Stimulated activated naive CD8-positive, alpha-beta T cell treated with anti-CD3 and anti-CD28 coated beads, Interleukin-15, amount 100 ng/mL, for 72 hours (primary cell): ENCODE data around the gene DSP.
A peak's percentile ranks its signal among the peaks of the same experiment; 100 is the strongest.

Experiments used
- ATAC-seq: fragments of 150-1000 bp; cut with Tn5 transposase; 2 replicates; pipeline ENCODE4 v1.10.0; 2021; ENCODE audit warnings: mild to moderate bottlenecking, moderate library complexity
- DNase-seq, 2 donors: peaks; one replicate each; pipeline ENCODE4 v3.0.0; 2021 to 2022
- H3K27ac Mint-ChIP-seq, 2 donors: one replicate each; pipeline ENCODE4 v1.8.0; 2022; ENCODE audit warnings: mild to moderate bottlenecking in 2 of 2, mixed read lengths in 2 of 2, moderate library complexity in 2 of 2
- H3K27me3 Mint-ChIP-seq: one replicate; pipeline ENCODE4 v1.8.0; 2022; ENCODE audit warnings: mixed read lengths
- H3K4me1 Mint-ChIP-seq: one replicate; pipeline ENCODE4 v1.8.0; 2022; ENCODE audit warnings: mild to moderate bottlenecking, mixed read lengths
- H3K4me3 Mint-ChIP-seq, 2 donors: one replicate each; pipeline ENCODE4 v1.8.0; 2022; ENCODE audit warnings: mild to moderate bottlenecking in 2 of 2, mixed read lengths in 2 of 2, moderate library complexity in 1 of 2
- H3K9me3 Mint-ChIP-seq, 2 donors: one replicate each; pipeline ENCODE4 v1.8.0; 2022; ENCODE audit warnings: mixed read lengths in 2 of 2

Gene DSP

GRCh38 chr6:7523922-7524321, 17.5 kb upstream of the DSP start:
- no peak overlapping the region for H3K27ac Mint-ChIP-seq
- H3K4me3 Mint-ChIP-seq: no peak overlapping the region
- no peaks in the 10 kb centered on the region for H3K4me1 Mint-ChIP-seq
- no peaks in the 10 kb centered on the region for H3K9me3 Mint-ChIP-seq
- H3K27me3 Mint-ChIP-seq: peaks cover 73% of the 10 kb centered on the region
- ATAC-seq (no peak), DNase-seq (no peak)

- no peaks in the 10 kb centered on the region for H3K4me1 Mint-ChIP-seq
- H3K4me3 Mint-ChIP-seq: no peak overlapping the region
- no peaks in the 10 kb centered on the region for H3K9me3 Mint-ChIP-seq
- no peak for ATAC-seq
- no peak overlapping the region for H3K27ac Mint-ChIP-seq
- H3K27me3 Mint-ChIP-seq: peaks cover 69% of the 10 kb centered on the region
- DNase-seq: no peak
These were observed 14.7 kb upstream of the DSP start for GRCh38 chr6:7526755-7527154.

GRCh38 chr6:7528565-7528964, 12.9 kb upstream of the DSP start:
- peaks cover 64% of the 10 kb centered on the region for H3K27me3 Mint-ChIP-seq

GRCh38 chr6:7529141-7529540, 12.3 kb upstream of the DSP start:
- no peak overlapping the region for H3K27ac Mint-ChIP-seq
- no peaks in the 10 kb centered on the region for H3K9me3 Mint-ChIP-seq
- ATAC-seq (no peak), DNase-seq (no peak)
- H3K4me3 Mint-ChIP-seq: no peak overlapping the region
- no peaks in the 10 kb centered on the region for H3K4me1 Mint-ChIP-seq
- H3K27me3 Mint-ChIP-seq: peaks cover 64% of the 10 kb centered on the region

More at GRCh38 chr6:7528565-7528964, 12.9 kb upstream of the DSP start:
- ATAC-seq (no peak), DNase-seq (no peak)
- H3K9me3 Mint-ChIP-seq: no peaks in the 10 kb centered on the region
- H3K4me1 Mint-ChIP-seq: no peaks in the 10 kb centered on the region
- H3K4me3 Mint-ChIP-seq: no peak overlapping the region
- H3K27ac Mint-ChIP-seq: no peak overlapping the region

- ATAC-seq (no peak), DNase-seq (no peak)
- H3K4me3 Mint-ChIP-seq: no peak overlapping the region
- H3K4me1 Mint-ChIP-seq: no peaks in the 10 kb centered on the region
- no peaks in the 10 kb centered on the region for H3K9me3 Mint-ChIP-seq
- H3K27me3 Mint-ChIP-seq: peaks cover 49% of the 10 kb centered on the region
- H3K27ac Mint-ChIP-seq: no peak overlapping the region
These were observed 9.2 kb upstream of the DSP start for GRCh38 chr6:7532232-7532631.

- ATAC-seq (no peak), DNase-seq (no peak)
- Mint-ChIP-seq H3K4me1 (no peaks in the 10 kb centered on the region), H3K9me3 (no peaks in the 10 kb centered on the region), H3K27ac (no peak overlapping the region), H3K27me3 (peaks cover 49% of the 10 kb centered on the region), H3K4me3 (no peak overlapping the region)
These were observed 8.7 kb upstream of the DSP start for GRCh38 chr6:7532821-7533220.

- Mint-ChIP-seq H3K4me3 (no peak overlapping the region), H3K4me1 (no peaks in the 10 kb centered on the region), H3K27me3 (peaks cover 49% of the 10 kb centered on the region), H3K27ac (no peak overlapping the region), H3K9me3 (no peaks in the 10 kb centered on the region)
- ATAC-seq (no peak), DNase-seq (no peak)
These were observed 7.3 kb upstream of the DSP start for GRCh38 chr6:7534192-7534591.

- no peak for ATAC-seq
- DNase-seq: no peak
- Mint-ChIP-seq H3K4me3 (no peak overlapping the region), H3K9me3 (no peaks in the 10 kb centered on the region), H3K27ac (no peak overlapping the region), H3K27me3 (peaks cover 53% of the 10 kb centered on the region), H3K4me1 (peaks cover 1% of the 10 kb centered on the region)
These were observed 6.0 kb upstream of the DSP start for GRCh38 chr6:7535498-7535897.

- H3K27ac Mint-ChIP-seq: no peak overlapping the region
- no peak for ATAC-seq
- no peaks in the 10 kb centered on the region for H3K9me3 Mint-ChIP-seq
- H3K4me3 Mint-ChIP-seq: no peak overlapping the region
- DNase-seq: no peak
- peaks cover 18% of the 10 kb centered on the region for H3K4me1 Mint-ChIP-seq
- H3K27me3 Mint-ChIP-seq: peaks cover 71% of the 10 kb centered on the region
These were observed 3.8 kb upstream of the DSP start for GRCh38 chr6:7537565-7538174.

GRCh38 chr6:7538484-7538883, 3.0 kb upstream of the DSP start:
- H3K4me1 Mint-ChIP-seq: peaks cover 19% of the 10 kb centered on the region
- DNase-seq: no peak
- H3K9me3 Mint-ChIP-seq: no peaks in the 10 kb centered on the region
- H3K4me3 Mint-ChIP-seq: no peak overlapping the region
- no peak overlapping the region for H3K27ac Mint-ChIP-seq
- H3K27me3 Mint-ChIP-seq: peaks cover 74% of the 10 kb centered on the region
- ATAC-seq: no peak

- Mint-ChIP-seq H3K4me3 (peak overlapping the region; percentile 57 to 75), H3K27ac (no peak overlapping the region), H3K9me3 (no peaks in the 10 kb centered on the region), H3K4me1 (peaks cover 19% of the 10 kb centered on the region), H3K27me3 (peaks cover 95% of the 10 kb centered on the region)
- ATAC-seq (no peak), DNase-seq (no peak)
These were observed 876 bp upstream of the DSP start for GRCh38 chr6:7540595-7540994.

- DNase-seq (peak; percentile 9 to 15), ATAC-seq (peak; percentile 35)
- Mint-ChIP-seq H3K9me3 (no peaks in the 10 kb centered on the region), H3K4me1 (peaks cover 19% of the 10 kb centered on the region), H3K27me3 (peaks cover 98% of the 10 kb centered on the region), H3K27ac (no peak overlapping the region), H3K4me3 (peak overlapping the region; percentile 88 to 93)
These were observed 798 bp downstream of the DSP start for GRCh38 chr6:7542065-7542873.

- peak overlapping the region; percentile 64 to 93 for H3K4me3 Mint-ChIP-seq
- H3K4me1 Mint-ChIP-seq: peaks cover 19% of the 10 kb centered on the region
- no peak overlapping the region for H3K27ac Mint-ChIP-seq
- no peaks in the 10 kb centered on the region for H3K9me3 Mint-ChIP-seq
- ATAC-seq: no peak
- DNase-seq: no peak
- peaks cover 98% of the 10 kb centered on the region for H3K27me3 Mint-ChIP-seq
These were observed 1.6 kb downstream of the DSP start for GRCh38 chr6:7542874-7543624.

- H3K27ac Mint-ChIP-seq: no peak overlapping the region
- peak overlapping the region in 1 of 2 donors; percentile 1 for H3K4me3 Mint-ChIP-seq
These were observed 2.4 kb downstream of the DSP start for GRCh38 chr6:7543789-7544424.

GRCh38 chr6:7544597-7544996, 3.1 kb downstream of the DSP start:
- ATAC-seq: no peak
- H3K4me3 Mint-ChIP-seq: no peak overlapping the region

More at GRCh38 chr6:7543789-7544424, 2.4 kb downstream of the DSP start:
- H3K9me3 Mint-ChIP-seq: no peaks in the 10 kb centered on the region
- H3K27me3 Mint-ChIP-seq: peaks cover 98% of the 10 kb centered on the region
- H3K4me1 Mint-ChIP-seq: peaks cover 19% of the 10 kb centered on the region
- DNase-seq (no peak), ATAC-seq (no peak)

More at GRCh38 chr6:7544597-7544996, 3.1 kb downstream of the DSP start:
- Mint-ChIP-seq H3K27me3 (peaks cover 92% of the 10 kb centered on the region), H3K9me3 (no peaks in the 10 kb centered on the region), H3K27ac (no peak overlapping the region), H3K4me1 (peaks cover 19% of the 10 kb centered on the region)
- no peak for DNase-seq
